GM19438 (cell line): Measurements from ENCODE around the gene NFS1.
A peak's percentile ranks its signal among the peaks of the same experiment; 100 is the strongest.
"Not testable (repeated sequence)": the region's sequence is repeated elsewhere in the genome, so short reads cannot be mapped to it uniquely, and the experiment has no call there.

ENCODE experiments used
- ATAC-seq: cut with Tn5 transposase; IDR thresholded peaks from one replicate; pipeline ENCODE4 v1.9.1; 2021; ENCODE audit warnings: low read depth; ENCODE audit not compliant: unreplicated experiment

The NFS1 gene

DNA sequence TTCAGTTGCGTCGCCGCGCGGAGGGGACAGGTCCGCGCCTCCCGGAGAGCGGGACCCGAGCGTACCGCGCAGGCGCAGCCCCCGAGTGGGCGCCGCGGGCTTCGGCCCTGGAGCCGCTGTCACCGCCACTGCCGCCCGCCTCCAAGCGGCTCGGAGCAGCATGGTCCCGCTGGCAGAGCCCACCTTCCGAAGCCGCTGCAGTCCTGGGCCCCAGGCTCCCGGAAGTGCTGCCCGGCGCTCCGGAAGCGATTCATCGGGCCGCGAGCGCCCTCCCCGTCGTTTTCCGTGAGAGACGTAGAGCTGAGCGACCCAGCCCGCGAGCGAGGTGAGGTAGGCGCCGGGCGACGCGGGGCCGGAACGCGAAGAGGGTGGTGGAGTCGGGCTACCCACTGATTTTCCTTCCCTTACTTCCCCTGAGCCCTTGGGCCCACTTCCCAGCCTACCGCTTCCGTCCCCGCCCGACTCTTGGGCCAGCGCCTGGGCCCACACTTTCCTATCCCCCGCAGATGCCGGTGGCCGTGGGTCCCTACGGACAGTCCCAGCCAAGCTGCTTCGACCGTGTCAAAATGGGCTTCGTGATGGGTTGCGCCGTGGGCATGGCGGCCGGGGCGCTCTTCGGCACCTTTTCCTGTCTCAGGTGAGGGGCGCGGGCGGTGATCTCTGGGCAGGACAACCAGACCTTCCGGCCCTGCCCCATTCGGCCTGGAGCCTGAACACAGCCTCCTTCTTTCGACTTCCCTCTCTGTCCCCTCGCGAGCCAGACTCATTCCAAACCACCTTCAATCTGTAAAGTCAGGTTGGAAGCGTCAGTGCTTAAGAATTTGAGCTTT lies at the start of gene NFS1, which contains the start of gene ROMO1:
TSS of gene NFS1 (minus strand) at position 226 of the 830 bp plus-strand sequence. CDS start at position 162, 64 bp downstream.
TSS of gene ROMO1 (plus strand) at position 279 of the 830 bp plus-strand sequence. CDS start at position 507, 228 bp downstream.
- ATAC-seq: no peak

DNA sequence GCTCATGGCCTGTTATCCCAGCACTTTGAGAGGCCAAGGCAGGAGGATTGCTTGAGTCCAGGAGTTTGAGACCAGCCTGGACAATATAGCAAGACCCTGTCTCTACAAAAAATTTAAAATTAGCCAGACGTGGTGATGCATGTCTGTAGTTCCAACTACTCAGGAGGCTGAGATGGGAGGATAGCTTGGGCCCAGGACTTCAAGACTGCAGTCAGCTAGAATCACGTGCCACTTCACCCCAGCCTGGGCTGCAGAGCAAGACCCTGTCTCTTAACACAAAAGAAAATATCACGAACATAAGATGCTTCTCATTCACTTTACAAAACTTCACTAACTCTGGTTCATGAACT lies 45.3 kb upstream of the NFS1 start:
- ATAC-seq: not testable (repeated sequence)

DNA sequence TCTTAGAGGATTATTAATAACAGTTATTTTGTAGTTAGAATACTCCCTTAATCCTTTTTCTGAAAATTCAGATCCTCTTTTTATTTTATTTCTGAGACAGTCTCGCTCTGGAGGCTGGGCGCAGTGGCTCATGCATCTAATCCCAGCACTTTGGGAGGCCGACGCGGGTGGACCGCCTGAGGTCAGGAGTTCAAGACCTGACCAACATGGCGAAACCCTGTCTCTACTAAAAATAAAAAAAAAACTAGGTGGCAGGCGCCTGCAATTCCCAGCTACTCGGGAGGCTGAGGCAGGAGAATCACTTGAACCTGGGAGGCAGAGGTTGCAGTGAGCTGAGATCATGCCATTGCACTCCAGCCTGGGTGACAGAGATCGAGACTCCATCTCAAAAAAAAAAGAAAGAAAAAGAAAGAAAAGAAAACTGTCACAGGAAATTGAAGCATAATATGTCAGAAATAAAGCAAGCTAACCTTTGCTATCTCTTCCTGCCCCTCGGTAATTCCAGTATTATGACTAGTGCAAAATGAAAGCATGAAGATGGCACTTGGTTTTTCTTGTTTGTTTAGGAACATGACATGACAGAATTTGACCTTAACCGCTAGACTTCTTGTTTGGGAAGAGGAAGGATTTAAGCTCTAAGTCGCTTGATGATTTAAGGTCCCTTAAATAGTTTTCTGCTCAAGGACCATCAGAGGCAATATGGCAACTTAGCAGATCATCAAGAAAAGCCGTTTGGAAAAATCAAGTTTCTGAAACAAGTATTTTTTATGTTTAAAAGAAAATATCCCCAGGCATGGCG lies 44.7 kb upstream of the NFS1 start:
- no peak for ATAC-seq

DNA sequence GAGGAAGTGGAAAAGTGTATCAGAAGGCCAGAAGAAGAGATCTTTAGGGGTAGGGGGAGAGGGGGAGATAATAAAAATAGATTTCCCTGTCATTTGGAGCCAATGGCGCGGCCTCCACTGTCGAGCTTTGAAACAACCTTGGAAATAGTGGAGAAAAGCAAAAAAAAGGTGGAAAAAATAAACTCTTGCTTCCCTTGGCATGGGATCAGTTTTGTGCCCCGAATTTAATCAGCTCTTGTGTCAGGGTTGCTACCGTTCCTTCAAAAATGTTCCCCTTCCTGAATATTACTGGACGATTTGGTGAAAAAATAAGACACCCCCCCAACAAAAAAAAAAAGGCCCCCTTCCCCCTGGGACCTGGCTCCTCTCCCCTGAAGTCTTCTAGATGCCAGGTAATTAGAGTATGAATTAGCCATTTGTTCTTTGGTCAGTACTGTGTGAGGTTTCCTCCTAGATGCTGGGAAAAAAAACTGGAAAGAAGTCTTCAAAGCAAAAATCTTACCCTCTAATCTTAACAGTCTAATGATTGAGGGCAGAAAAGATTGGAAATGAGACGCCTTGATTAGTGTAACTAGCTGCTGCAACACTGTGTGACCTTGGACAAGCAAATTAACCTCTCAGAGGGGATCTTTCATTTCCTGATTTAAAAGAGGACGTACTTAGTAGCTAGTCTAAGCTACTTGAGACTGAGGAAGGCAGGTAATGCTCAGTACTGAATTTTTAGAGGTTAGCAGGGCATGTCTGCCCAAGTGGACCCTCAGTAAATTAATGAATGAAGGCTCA lies 43.8 kb upstream of the NFS1 start:
- ATAC-seq: no peak

DNA sequence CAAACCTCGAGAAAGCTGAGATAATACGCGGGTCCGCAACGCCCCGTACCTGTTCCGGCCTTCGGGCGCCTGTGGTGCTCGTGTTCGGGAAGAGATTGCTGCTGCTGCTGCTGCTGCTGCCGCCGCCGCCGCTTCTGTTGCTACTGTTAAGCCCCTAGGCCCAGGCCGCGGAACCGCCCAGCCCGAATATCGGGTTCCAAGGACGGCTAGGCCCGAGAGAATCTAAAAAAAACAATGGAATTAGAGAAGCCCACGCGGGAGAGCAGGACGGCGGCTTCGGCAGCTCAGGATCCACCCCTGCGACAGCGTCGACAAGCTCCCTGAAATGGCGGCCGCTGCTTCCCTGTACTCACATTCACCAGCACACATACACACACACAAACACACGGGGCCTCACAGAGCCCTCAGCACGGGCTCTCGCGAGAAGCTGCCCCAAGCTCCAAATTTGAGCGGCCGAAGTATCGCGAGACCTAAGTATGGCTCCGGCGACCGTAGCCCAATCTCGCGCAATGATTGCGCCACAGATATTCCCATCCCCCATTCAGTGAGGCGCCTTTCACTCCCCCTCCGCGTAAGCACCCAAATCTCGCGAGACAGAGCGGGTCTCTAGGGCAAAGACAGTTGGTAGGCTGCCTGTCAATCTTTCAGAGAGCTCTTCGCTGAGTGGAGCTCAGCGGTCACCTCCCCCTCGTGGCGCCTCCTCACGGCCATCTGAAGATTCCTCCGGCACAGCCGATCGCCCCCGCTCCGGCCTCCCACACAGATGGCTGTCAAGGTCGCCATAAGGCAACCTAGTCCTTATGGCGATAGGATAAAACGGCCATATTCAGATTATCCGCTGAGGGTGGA lies 43.0 kb upstream of the NFS1 start, which contains the start of gene RBM39:
TSS of gene RBM39 (minus strand) at position 369 of the 849 bp plus-strand sequence. CDS start 1,386 bp downstream, outside the sequence.
- ATAC-seq: peak; percentile 73

DNA sequence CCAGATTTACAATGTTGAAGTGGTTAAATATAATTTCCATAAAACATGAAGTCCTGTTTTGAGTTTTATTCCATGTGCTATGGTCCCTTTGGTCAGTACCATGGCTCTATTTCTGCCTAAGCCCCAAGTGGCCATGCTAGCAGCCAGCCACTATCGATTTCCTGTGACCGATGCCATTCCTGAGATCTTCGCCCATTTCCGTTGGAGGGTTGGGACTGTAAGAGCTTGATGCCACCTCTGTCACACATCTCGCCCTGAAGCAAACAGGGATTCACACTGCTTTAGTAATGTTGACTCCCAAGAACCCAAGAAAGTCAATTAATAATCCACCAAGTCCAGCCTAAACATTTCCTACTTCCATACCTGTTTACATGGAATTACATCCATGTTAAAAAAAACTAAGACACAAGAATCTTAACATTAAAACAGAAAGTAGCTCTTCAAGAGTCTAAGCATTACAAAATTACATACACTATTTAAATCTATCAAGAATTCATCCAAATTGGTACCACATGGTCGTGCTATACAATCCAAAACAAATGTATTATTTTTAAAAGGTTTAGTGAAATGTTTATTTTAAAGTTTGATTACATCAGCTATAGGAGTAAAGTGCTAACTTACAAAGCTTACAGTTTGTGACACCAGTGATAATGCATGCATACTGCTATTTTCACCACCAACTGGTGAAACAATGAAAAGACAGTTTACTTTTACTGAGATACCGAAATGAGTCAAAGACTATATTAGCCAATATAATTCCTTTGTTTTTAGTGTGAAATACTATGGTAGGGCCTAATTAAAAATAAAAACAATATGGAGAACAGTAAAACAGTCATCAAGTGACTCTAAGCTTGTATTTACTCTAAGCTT lies 40.4 kb upstream of the NFS1 start:
- no peak for ATAC-seq

DNA sequence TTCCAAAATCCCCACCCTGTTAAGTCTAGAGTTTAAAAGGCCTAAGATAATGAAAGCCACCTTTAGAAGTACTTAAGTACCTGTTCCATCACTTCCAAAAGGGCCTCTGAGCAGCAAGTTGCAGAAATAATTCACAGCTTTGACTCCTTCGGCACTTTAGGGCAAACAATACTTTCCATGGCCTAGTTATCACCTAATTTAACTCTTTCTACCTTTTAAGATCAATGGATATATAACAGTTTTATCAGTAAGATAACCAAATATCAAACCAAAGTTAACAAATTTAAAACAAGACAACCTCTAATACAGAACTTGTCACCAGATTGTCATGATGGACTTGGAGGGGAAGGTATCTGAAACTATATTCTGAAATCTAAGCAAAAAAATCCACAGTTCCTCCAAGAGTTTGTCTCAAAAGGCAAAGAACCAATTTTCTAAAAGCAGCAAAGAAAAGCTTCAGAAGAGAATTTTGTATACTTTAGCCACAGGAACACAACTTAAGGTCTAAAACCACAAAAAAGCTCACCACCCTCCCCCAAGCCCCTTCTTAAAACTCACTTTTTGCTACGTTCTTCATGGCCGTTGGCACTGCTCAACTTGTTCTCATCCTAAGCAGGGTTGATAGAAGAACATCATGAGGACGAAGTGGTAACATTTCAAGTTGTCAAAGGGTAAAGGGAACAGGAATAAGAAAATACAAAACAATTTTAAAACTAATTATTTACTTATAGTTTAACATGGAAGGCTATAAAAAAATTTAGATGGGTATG lies 39.4 kb upstream of the NFS1 start:
- no peak for ATAC-seq

DNA sequence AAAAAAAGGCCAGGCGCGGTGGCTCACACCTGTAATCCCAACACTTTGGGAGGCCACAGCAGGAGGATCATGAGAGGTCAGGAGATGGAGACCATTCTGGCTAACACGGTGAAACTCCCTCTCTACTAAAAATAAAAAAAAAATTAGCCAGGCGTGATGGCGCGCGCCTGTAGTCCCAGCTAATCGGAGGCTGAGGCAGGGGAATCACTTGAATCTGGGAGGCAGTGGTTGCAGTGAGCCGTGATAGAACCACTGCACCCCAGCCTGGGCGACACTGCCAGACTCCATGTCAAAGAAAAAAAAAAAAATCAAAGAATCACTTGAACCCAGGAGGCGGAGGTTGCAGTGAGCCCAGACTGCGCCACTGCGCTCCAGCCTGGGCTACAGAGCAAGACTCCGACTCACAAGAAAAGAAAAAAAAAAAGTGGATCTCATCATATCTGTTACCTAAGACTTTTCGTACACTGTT lies 38.7 kb upstream of the NFS1 start:
- no peak for ATAC-seq

DNA sequence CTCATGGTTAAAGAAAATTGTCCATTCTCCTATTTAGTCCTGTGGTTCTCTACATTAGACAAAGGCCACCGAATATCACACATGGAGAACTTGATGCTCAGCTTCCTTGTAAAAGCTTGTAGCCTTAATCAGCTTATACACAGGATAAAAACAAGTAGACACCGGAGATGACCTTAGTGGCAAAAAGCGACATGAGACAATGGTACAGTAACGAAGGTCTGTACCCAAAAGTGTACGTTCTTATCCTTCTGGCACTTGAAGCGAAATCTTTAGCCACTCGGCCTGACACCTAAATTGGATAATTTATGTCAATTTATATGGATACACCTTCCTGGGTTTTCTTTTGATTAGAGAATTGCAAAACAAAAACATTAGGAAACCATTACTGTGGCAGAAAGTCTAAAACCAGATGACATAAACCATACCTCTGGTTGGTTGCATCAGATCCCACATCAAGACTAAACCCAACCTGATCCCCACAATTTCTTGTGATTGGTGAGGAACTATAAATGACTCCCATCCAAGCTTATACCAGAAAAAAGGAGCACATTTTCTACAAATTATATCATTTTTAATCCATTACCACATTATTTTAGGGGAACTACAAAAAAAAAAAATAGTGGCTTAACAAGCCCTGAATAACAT lies 36.8 kb upstream of the NFS1 start:
- ATAC-seq: no peak

DNA sequence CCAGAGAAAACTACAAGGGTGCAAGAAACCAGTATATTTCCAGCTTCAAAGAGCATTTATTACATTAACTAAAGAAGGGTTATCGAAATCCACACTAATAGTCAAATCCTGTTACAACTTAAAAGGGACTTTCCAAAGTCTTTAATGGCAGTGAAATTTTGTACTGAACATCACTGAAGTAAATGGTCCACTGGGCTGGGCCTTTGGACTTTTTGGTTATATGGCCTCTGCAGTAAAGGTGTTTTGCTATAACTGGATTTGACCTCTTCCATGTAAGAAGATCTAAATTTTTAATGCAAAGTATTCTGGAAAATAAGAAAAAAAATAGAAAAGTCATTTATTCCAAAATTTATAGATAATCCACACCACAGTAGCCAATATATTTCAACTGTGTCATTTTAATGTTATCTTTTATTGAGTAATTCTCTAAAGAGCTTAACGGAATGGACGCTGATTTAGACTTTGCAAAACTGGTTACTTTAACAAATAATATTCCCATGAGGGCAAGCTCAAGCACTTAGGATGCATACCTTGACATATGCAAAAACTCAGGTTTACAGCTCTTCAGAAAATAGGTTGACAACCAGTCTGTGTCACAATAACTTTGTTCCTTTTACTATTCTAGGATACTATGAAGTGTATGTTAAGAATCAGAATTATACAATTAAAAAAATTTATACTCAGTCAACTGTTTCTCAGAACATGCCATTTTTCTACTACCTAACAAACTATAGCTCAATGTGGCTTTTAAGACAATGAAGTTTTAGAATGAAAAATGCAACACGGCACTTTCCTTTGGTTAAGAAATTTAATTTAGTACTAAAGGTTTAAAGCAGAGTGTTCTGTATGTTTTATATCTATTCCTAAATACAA lies 35.9 kb upstream of the NFS1 start:
- no peak for ATAC-seq

DNA sequence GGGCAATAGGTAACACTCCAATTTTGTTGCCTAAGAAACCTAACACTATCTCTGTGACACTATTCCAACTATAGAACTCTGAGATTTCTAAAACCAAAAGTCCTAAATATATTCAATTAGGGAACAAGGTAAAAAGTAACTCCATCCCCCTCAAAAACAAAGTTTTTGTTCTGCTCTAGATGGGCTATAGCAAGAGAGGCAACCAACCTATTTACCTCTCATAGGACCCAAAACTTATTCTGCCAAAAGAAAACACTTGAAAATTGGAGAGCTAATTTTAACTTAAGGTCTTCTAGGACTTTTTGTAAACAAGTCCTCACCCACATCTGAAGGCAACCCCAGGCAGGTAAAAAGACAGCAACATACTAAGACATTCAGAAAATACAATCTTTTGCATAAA lies 35.2 kb upstream of the NFS1 start:
- no peak for ATAC-seq

DNA sequence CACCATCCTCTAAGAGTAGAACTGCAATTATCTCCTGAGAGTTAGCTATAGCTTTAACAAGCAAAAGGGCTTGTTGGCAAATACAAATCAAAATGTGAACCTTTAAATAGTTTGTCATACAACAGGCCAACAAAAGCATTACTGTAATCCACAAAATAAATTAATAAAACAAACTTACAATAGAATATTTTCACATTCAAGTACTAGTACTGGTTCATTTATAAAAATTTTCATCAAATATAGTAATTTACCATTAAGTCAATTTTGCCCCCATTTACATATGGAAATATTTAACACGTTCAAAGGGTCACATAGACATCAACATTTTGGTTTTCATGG lies 33.5 kb upstream of the NFS1 start:
- no peak for ATAC-seq

DNA sequence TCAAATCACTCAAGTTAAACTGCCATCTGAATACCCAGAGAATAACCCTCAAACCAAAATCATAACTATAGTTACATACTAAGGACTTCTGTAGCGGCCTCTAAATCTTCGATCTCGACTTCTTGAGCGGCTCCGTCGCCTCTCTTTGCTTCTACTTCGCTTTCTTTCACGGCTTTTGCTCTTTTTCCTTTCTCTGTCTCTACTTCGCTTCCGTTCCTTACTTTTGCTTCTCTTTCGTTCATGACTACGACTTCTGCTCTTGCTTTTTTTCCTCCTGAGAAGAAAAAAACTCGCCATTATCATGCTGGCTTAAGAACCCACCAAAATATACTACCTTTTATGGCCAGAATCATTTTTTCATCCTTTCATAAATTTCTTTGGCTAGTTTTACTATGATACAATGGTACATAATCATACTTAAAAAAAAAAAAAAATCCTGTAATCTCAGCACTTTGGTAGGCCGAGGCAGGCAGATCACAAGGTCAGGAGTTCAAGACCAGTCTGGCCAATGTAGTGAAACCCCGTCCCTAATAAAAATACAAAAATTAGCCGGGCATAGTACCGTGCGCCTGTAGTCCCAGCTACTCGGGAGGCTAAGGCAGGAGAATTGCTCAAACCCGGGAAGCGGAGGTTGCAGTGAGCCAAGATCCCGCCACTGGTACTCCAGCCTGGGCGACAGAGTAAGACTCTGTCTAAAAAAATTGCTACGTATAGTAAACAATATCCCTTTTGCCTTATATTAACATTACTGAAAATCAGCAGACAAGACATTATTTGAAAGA lies 32.9 kb upstream of the NFS1 start:
- no peak for ATAC-seq

DNA sequence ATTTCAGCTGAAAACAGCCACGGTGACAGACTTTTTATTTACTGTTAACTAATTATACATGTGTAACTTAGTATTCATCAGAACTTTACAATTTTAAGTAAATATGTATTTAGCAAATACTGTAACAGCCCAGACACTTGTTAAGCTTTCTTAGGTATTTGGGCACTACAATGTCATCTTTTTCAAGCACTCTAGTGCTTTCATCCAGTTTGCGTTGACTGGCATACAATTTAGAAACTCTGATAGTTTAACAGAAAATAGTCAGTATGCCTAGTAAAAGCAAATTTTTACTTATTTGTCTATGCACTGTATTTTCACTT lies 32.3 kb upstream of the NFS1 start:
- ATAC-seq: no peak

DNA sequence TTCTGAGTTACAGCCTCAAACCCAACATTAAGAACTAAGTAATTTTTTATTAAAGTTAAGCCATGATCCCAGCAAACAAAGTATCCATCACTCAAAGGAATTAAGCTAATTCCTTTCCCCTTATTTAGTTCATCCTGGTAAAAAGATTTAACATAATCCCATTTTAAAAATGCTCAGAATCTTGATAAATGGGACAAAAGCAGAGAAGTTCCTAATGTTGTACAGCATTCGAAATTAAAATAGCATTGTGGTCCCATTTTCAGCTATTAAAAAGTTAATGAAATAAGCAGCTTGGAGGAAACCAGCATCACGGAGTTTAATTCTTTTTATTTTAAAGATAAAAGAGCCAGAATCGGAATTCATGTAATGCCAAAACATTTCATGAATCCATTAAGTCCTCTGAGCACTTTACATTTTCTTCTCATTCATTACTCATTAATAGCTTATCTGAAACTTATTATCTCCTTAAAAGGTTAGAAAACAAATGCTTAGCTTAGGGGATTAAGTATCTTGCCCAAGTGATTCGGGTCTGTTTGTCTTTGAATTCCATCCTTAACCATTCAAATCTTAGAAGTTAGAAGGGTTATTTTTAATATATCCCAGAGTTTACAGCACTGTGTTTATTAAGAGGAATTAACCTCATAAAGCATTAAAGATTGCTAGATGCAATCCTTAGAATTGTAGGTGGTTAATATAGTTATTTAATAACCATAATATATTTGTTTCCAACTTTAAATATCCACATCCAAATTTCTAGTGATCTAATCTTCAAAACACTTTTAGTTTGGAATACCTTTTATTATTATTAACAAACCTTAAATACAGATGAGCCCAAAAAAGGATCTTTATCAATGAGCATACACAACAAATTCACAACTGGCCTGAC lies 31.7 kb upstream of the NFS1 start:
- no peak for ATAC-seq
